ENCODE data around the gene ESF1. TPM values are rescaled to one million over a fixed set of nuclear protein-coding genes. Genes with fewer than 3 reads are reported as not detected.

Gene ESF1
- total and polyA plus RNA-seq, 9 of the 15 experiments (the other 6 are each of a cell fraction or from before 2014, with no cell fraction given): 7.0 to 30.4 (median 18.6) TPM

GRCh38 chr20:13784271-13784892 is 337 bp downstream of the ESF1 start (continued):
- TF ChIP-seq ZNF766 (CRISPR knock-in tag; conservative IDR thresholded peaks at IDR 0.05) (0 out of 2 replicates have a peak, but pooled peaks have one; percentile 5), HDAC1 (IDR thresholded peaks at IDR 0.05) (peak in 1 of 2 experiments; percentile 94; a peak in 1 of 4 replicates), ZFP36 (IDR thresholded peaks at IDR 0.05; ENCODE audit: low read depth, low read length, partially characterized antibody) (no peak), ZZZ3 (IDR thresholded peaks at IDR 0.05) (peak; percentile 32; the same call in 1 of the 2 replicates), TAF9B (IDR thresholded peaks at IDR 0.05; ENCODE audit: partially characterized antibody) (peak; percentile 50), KDM5B (IDR thresholded peaks at IDR 0.05; ENCODE audit: insufficient replicate concordance, low read depth, low read length) (peak; percentile 75), KLF1 (tag; IDR thresholded peaks at IDR 0.05) (no peak), FOXP4 (CRISPR knock-in tag; IDR thresholded peaks at IDR 0.05; ENCODE audit: borderline replicate concordance) (no peak), ZNF274 (IDR thresholded peaks at IDR 0.05; ENCODE audit: borderline replicate concordance, low read depth, low read length) (no peak), SUPT5H (IDR thresholded peaks at IDR 0.05) (peak; percentile 83), SMAD1 (IDR thresholded peaks at IDR 0.05; ENCODE audit: low read depth, low read length, partially characterized antibody) (no peak), BRF1 (IDR thresholded peaks at IDR 0.05; ENCODE audit: borderline replicate concordance, extremely low read depth, insufficient read length) (no peak), POLR2B (IDR thresholded peaks at IDR 0.05; ENCODE audit: low read depth, partially characterized antibody) (peak; percentile 75), SP1 (CRISPR knock-in tag; IDR thresholded peaks at IDR 0.05) (0 out of 2 replicates have a peak, but pooled peaks have one; percentile 51), ZNF277 (CRISPR knock-in tag; IDR thresholded peaks at IDR 0.05; ENCODE audit: borderline replicate concordance) (no peak), THRA (IDR thresholded peaks at IDR 0.05) (no peak), PHTF2 (CRISPR knock-in tag; IDR thresholded peaks at IDR 0.05) (no peak), KLF13 (tag; IDR thresholded peaks at IDR 0.05; ENCODE audit: borderline replicate concordance, low read depth) (no peak), FOXK2 (conservative IDR thresholded peaks at IDR 0.05 in 1 of 2, IDR thresholded peaks at IDR 0.05 in 1 of 2; ENCODE audit: low read depth in 2 of 2) (peak in 1 of 2 experiments; percentile 56; a peak in 1 of 4 replicates), SIN3B (IDR thresholded peaks at IDR 0.05; ENCODE audit: low read depth) (peak; percentile 53; the same call in 1 of the 2 replicates), PHF8 (IDR thresholded peaks at IDR 0.05; ENCODE audit: borderline replicate concordance, low read length) (peak; percentile 67; the same call in 1 of the 2 replicates), RBBP5 (IDR thresholded peaks at IDR 0.05; ENCODE audit: borderline replicate concordance, insufficient read depth, low read length, poor library complexity, severe bottlenecking) (peak; percentile 71), CTBP1 (IDR thresholded peaks at IDR 0.05; ENCODE audit: borderline replicate concordance) (no peak), GTF2F1 (IDR thresholded peaks at IDR 0.05; ENCODE audit: low read depth, low read length) (no peak)

Measured in K562 (cell line).